ENCODE data around the gene IRF6. TPM values are rescaled to one million over a fixed set of nuclear protein-coding genes. Genes with fewer than 3 reads are reported as not detected.

The IRF6 gene
- polyA plus RNA-seq, 2 donors: 36.7 to 50.3 TPM

GRCh38 chr1:209813902-209814301 is 8.0 kb upstream of the IRF6 start:
- Histone ChIP-seq H3K4me1 (ENCODE audit: control insufficient read depth in 2 of 2, insufficient read depth in 2 of 2, low read length in 1 of 2) (peaks cover 0 to 3% of the 10 kb centered on the region in 2 donors), H3K27ac (ENCODE audit: low read depth in 2 of 2, low read length in 1 of 2) (no peak overlapping the region), H3K4me3 (ENCODE audit: low read depth in 1 of 2, low read length in 2 of 2) (no peak overlapping the region), H3K36me3 (ENCODE audit: control insufficient read depth in 2 of 2, insufficient read depth in 2 of 2, low read length in 1 of 2) (no peaks in the 10 kb centered on the region), H3K9me3 (ENCODE audit: control insufficient read depth in 2 of 2, insufficient read depth in 1 of 2, low read depth in 1 of 2, low read length in 1 of 2) (no peaks in the 10 kb centered on the region), H3K27me3 (ENCODE audit: control insufficient read depth in 1 of 2, insufficient read depth in 2 of 2, low read length in 2 of 2) (no peaks in the 10 kb centered on the region)
- WGBS, 2 donors: 92 to 93% methylated on average over 4 of the region's 4 CpGs

GRCh38 chr1:209810783-209811182 is 4.8 kb upstream of the IRF6 start:
- H3K36me3 ChIP-seq (ENCODE audit: control insufficient read depth in 2 of 2, insufficient read depth in 2 of 2, low read length in 1 of 2): no peaks in the 10 kb centered on the region
- no peak overlapping the region for H3K4me3 ChIP-seq (ENCODE audit: low read depth in 1 of 2, low read length in 2 of 2)
- H3K4me1 ChIP-seq (ENCODE audit: control insufficient read depth in 2 of 2, insufficient read depth in 2 of 2, low read length in 1 of 2): peaks cover 3 to 6% of the 10 kb centered on the region in 2 donors
- no peak overlapping the region for H3K27ac ChIP-seq (ENCODE audit: low read depth in 2 of 2, low read length in 1 of 2)
- H3K27me3 ChIP-seq (ENCODE audit: control insufficient read depth in 1 of 2, insufficient read depth in 2 of 2, low read length in 2 of 2): no peaks in the 10 kb centered on the region
- 88 to 90% methylated on average over 5 of the region's 5 CpGs for WGBS, 2 donors
- no peaks in the 10 kb centered on the region for H3K9me3 ChIP-seq (ENCODE audit: control insufficient read depth in 2 of 2, insufficient read depth in 1 of 2, low read depth in 1 of 2, low read length in 1 of 2)

- Histone ChIP-seq H3K4me3 (ENCODE audit: low read depth in 1 of 2, low read length in 2 of 2) (no peak overlapping the region), H3K36me3 (ENCODE audit: control insufficient read depth in 2 of 2, insufficient read depth in 2 of 2, low read length in 1 of 2) (no peaks in the 10 kb centered on the region), H3K4me1 (ENCODE audit: control insufficient read depth in 2 of 2, insufficient read depth in 2 of 2, low read length in 1 of 2) (peaks cover 2 to 3% of the 10 kb centered on the region in 2 donors), H3K27ac (ENCODE audit: low read depth in 2 of 2, low read length in 1 of 2) (peak overlapping the region in 1 of 2 donors; percentile 53), H3K27me3 (ENCODE audit: control insufficient read depth in 1 of 2, insufficient read depth in 2 of 2, low read length in 2 of 2) (no peaks in the 10 kb centered on the region), H3K9me3 (ENCODE audit: control insufficient read depth in 2 of 2, insufficient read depth in 1 of 2, low read depth in 1 of 2, low read length in 1 of 2) (no peaks in the 10 kb centered on the region)
- 54 to 76% methylated on average over 4 of the region's 4 CpGs for WGBS, 2 donors
Observed at GRCh38 chr1:209809611-209810010, 3.7 kb upstream of the IRF6 start.

- Histone ChIP-seq H3K36me3 (ENCODE audit: control insufficient read depth in 2 of 2, insufficient read depth in 2 of 2, low read length in 1 of 2) (no peaks in the 10 kb centered on the region), H3K27me3 (ENCODE audit: control insufficient read depth in 1 of 2, insufficient read depth in 2 of 2, low read length in 2 of 2) (no peaks in the 10 kb centered on the region), H3K27ac (ENCODE audit: low read depth in 2 of 2, low read length in 1 of 2) (peak overlapping the region in 1 of 2 donors; percentile 40), H3K4me1 (ENCODE audit: control insufficient read depth in 2 of 2, insufficient read depth in 2 of 2, low read length in 1 of 2) (peaks cover 2 to 3% of the 10 kb centered on the region in 2 donors), H3K9me3 (ENCODE audit: control insufficient read depth in 2 of 2, insufficient read depth in 1 of 2, low read depth in 1 of 2, low read length in 1 of 2) (no peaks in the 10 kb centered on the region), H3K4me3 (ENCODE audit: low read depth in 1 of 2, low read length in 2 of 2) (no peak overlapping the region)
Observed at GRCh38 chr1:209808059-209808581, 2.2 kb upstream of the IRF6 start.

GRCh38 chr1:209807509-209807908 is 1.6 kb upstream of the IRF6 start:
- no peak overlapping the region for H3K4me3 ChIP-seq (ENCODE audit: low read depth in 1 of 2, low read length in 2 of 2)
- H3K27me3 ChIP-seq (ENCODE audit: control insufficient read depth in 1 of 2, insufficient read depth in 2 of 2, low read length in 2 of 2): no peaks in the 10 kb centered on the region
- 75 to 79% methylated on average over 4 of the region's 4 CpGs for WGBS, 2 donors
- H3K27ac ChIP-seq (ENCODE audit: low read depth in 2 of 2, low read length in 1 of 2): no peak overlapping the region
- H3K4me1 ChIP-seq (ENCODE audit: control insufficient read depth in 2 of 2, insufficient read depth in 2 of 2, low read length in 1 of 2): peaks cover 2 to 3% of the 10 kb centered on the region in 2 donors
- H3K36me3 ChIP-seq (ENCODE audit: control insufficient read depth in 2 of 2, insufficient read depth in 2 of 2, low read length in 1 of 2): no peaks in the 10 kb centered on the region
- H3K9me3 ChIP-seq (ENCODE audit: control insufficient read depth in 2 of 2, insufficient read depth in 1 of 2, low read depth in 1 of 2, low read length in 1 of 2): no peaks in the 10 kb centered on the region

- 26 to 31% methylated on average over 19 of the region's 19 CpGs for WGBS, 2 donors
- no peaks in the 10 kb centered on the region for H3K36me3 ChIP-seq (ENCODE audit: control insufficient read depth in 2 of 2, insufficient read depth in 2 of 2, low read length in 1 of 2)
- H3K9me3 ChIP-seq (ENCODE audit: control insufficient read depth in 2 of 2, insufficient read depth in 1 of 2, low read depth in 1 of 2, low read length in 1 of 2): no peaks in the 10 kb centered on the region
- H3K27me3 ChIP-seq (ENCODE audit: control insufficient read depth in 1 of 2, insufficient read depth in 2 of 2, low read length in 2 of 2): no peaks in the 10 kb centered on the region
- peak overlapping the region; percentile 79 to 81 for H3K4me3 ChIP-seq (ENCODE audit: low read depth in 1 of 2, low read length in 2 of 2)
- peak overlapping the region; percentile 84 to 95 for H3K27ac ChIP-seq (ENCODE audit: low read depth in 2 of 2, low read length in 1 of 2)
- H3K4me1 ChIP-seq (ENCODE audit: control insufficient read depth in 2 of 2, insufficient read depth in 2 of 2, low read length in 1 of 2): peaks cover 2 to 3% of the 10 kb centered on the region in 2 donors
Observed at GRCh38 chr1:209805341-209805781, 581 bp downstream of the IRF6 start.

- H3K36me3 ChIP-seq (ENCODE audit: control insufficient read depth in 2 of 2, insufficient read depth in 2 of 2, low read length in 1 of 2): peaks cover 2 to 5% of the 10 kb centered on the region in 2 donors
- no peaks in the 10 kb centered on the region for H3K9me3 ChIP-seq (ENCODE audit: control insufficient read depth in 2 of 2, insufficient read depth in 1 of 2, low read depth in 1 of 2, low read length in 1 of 2)
- no peaks in the 10 kb centered on the region for H3K27me3 ChIP-seq (ENCODE audit: control insufficient read depth in 1 of 2, insufficient read depth in 2 of 2, low read length in 2 of 2)
- H3K4me1 ChIP-seq (ENCODE audit: control insufficient read depth in 2 of 2, insufficient read depth in 2 of 2, low read length in 1 of 2): peaks cover 3 to 7% of the 10 kb centered on the region in 2 donors
- 45 to 48% methylated on average over 1 of the region's 1 CpG for WGBS, 2 donors
- peak overlapping the region; percentile 20 to 30 for H3K4me3 ChIP-seq (ENCODE audit: low read depth in 1 of 2, low read length in 2 of 2)
- peak overlapping the region in 1 of 2 donors; percentile 78 for H3K27ac ChIP-seq (ENCODE audit: low read depth in 2 of 2, low read length in 1 of 2)
Observed at GRCh38 chr1:209803568-209803967, 2.4 kb downstream of the IRF6 start.

- WGBS, 2 donors: 70 to 75% methylated on average over 4 of the region's 4 CpGs
- no peaks in the 10 kb centered on the region for H3K9me3 ChIP-seq (ENCODE audit: control insufficient read depth in 2 of 2, insufficient read depth in 1 of 2, low read depth in 1 of 2, low read length in 1 of 2)
- peak overlapping the region in 1 of 2 donors; percentile 16 for H3K4me3 ChIP-seq (ENCODE audit: low read depth in 1 of 2, low read length in 2 of 2)
- H3K27ac ChIP-seq (ENCODE audit: low read depth in 2 of 2, low read length in 1 of 2): peak overlapping the region in 1 of 2 donors; percentile 8
- peaks cover 2 to 5% of the 10 kb centered on the region in 2 donors for H3K36me3 ChIP-seq (ENCODE audit: control insufficient read depth in 2 of 2, insufficient read depth in 2 of 2, low read length in 1 of 2)
- no peaks in the 10 kb centered on the region for H3K27me3 ChIP-seq (ENCODE audit: control insufficient read depth in 1 of 2, insufficient read depth in 2 of 2, low read length in 2 of 2)
- peaks cover 0 to 4% of the 10 kb centered on the region in 2 donors for H3K4me1 ChIP-seq (ENCODE audit: control insufficient read depth in 2 of 2, insufficient read depth in 2 of 2, low read length in 1 of 2)
Observed at GRCh38 chr1:209802780-209803152, 3.2 kb downstream of the IRF6 start.

- Histone ChIP-seq H3K27me3 (ENCODE audit: control insufficient read depth in 1 of 2, insufficient read depth in 2 of 2, low read length in 2 of 2) (no peaks in the 10 kb centered on the region), H3K9me3 (ENCODE audit: control insufficient read depth in 2 of 2, insufficient read depth in 1 of 2, low read depth in 1 of 2, low read length in 1 of 2) (no peaks in the 10 kb centered on the region), H3K4me1 (ENCODE audit: control insufficient read depth in 2 of 2, insufficient read depth in 2 of 2, low read length in 1 of 2) (peaks cover 0 to 6% of the 10 kb centered on the region in 2 donors), H3K27ac (ENCODE audit: low read depth in 2 of 2, low read length in 1 of 2) (no peak overlapping the region), H3K36me3 (ENCODE audit: control insufficient read depth in 2 of 2, insufficient read depth in 2 of 2, low read length in 1 of 2) (peaks cover 2 to 7% of the 10 kb centered on the region in 2 donors), H3K4me3 (ENCODE audit: low read depth in 1 of 2, low read length in 2 of 2) (no peak overlapping the region)
- 67 to 72% methylated on average over 4 of the region's 4 CpGs for WGBS, 2 donors
Observed at GRCh38 chr1:209802117-209802779, 3.7 kb downstream of the IRF6 start.

All from esophagus (tissue), 2 donors.